Heart left ventricle (tissue), 16 donors: ENCODE data around the gene TANK. TPM values are rescaled to one million over a fixed set of nuclear protein-coding genes. Genes with fewer than 3 reads are reported as not detected.
A peak's percentile ranks its signal among the peaks of the same experiment; 100 is the strongest.

ENCODE experiments used
- ATAC-seq, 4 donors: fragments of 200-7000 bp; cut with Tn5 transposase; one replicate each; pipeline ENCODE4 v1.9.1; 2020 to 2022; ENCODE audit warnings: moderate library complexity in 4 of 4, mild to moderate bottlenecking in 3 of 4, moderate number of reproducible peaks in 1 of 4
- DNase-seq, 5 donors: peaks; one replicate each; pipeline ENCODE4 v3.0.0-alpha.2; 2020
- H3K27ac ChIP-seq, 12 donors: fragments of 200-600 bp; sonication (generic) in 4 of 12; one replicate each; pipeline versions ENCODE4 v1.5.0 to v1.8.0; 2016 to 2022; ENCODE audit warnings: mild to moderate bottlenecking in 2 of 12
- H3K27me3 ChIP-seq, 9 donors: fragments of 200-600 bp; sonication (generic) in 2 of 9; one replicate each; pipeline versions ENCODE4 v1.5.1 to v1.8.0; 2016 to 2022; ENCODE audit warnings: mild to moderate bottlenecking in 3 of 9
- H3K36me3 ChIP-seq, 9 donors: fragments of 200-600 bp; sonication (generic) in 2 of 9; one replicate each; pipeline versions ENCODE4 v1.5.0 to v1.8.0; 2018 to 2022; ENCODE audit warnings: mild to moderate bottlenecking in 2 of 9
- H3K4me1 ChIP-seq, 12 donors: fragments of 200-600 bp; sonication (generic) in 4 of 12; one replicate each; pipeline versions ENCODE4 v1.5.0 to v1.8.0; 2016 to 2022; ENCODE audit warnings: mild to moderate bottlenecking in 3 of 12
- H3K4me3 ChIP-seq, 12 donors: fragments of 200-600 bp; sonication (generic) in 4 of 12; one replicate each; pipeline versions ENCODE4 v1.5.0 to v1.8.0; 2017 to 2022; ENCODE audit warnings: mild to moderate bottlenecking in 9 of 12, moderate library complexity in 4 of 12
- H3K9me3 ChIP-seq, 12 donors: fragments of 200-600 bp; sonication (generic) in 4 of 12; one replicate each; pipeline versions ENCODE4 v1.5.0 to v1.8.0; 2016 to 2022; ENCODE audit warnings: mild to moderate bottlenecking in 1 of 12
- POLR2A ChIP-seq, 2 donors: fragments of 450-650 bp; IDR thresholded peaks; one replicate each; pipeline ENCODE4 v1.6.1; 2017; ENCODE audit warnings: antibody characterized with exemption in 2 of 2, mild to moderate bottlenecking in 2 of 2, moderate library complexity in 2 of 2
- WGBS, 4 donors: extraction: QIAGEN DNeasy Blood & Tissue Kit in 2 of 4; methylation state at CpG; one replicate each; pipeline versions ENCODE4 v1.1.5 to v1.1.7; 2013 to 2018; 5-methylcytosine and 5-hydroxymethylcytosine counted together
- intact Hi-C, 10 donors: fragments of 100-400 bp; cut with DNase I; formaldehyde crosslinking; loops; one replicate each; pipeline versions ENCODE4 v1.11.1 to v1.14.2; 2022
- polyA plus RNA-seq, 2 donors: library from polyadenylated mRNA; stranded (reverse); fragments of 200-250 nt; gene quantifications; one replicate each; pipeline ENCODE4 v1.2.3, GENCODE V29; 2013
- total RNA-seq, 9 donors: library from RNA; depleted of rRNA in 2 of 9; stranded (reverse); fragments of >200 nt in 2 of 9; fragmentation: NEBNext Ultra II Directional in 3 of 9; extraction: Animal tissue kit (Norgen Biotek cat#: 25700) in 3 of 9; gene quantifications; one replicate each; pipeline versions ENCODE4 v1.1.0 to v1.2.4, GENCODE V29; 2016 to 2023
- TF ChIP-seq, protein P1 (sequence below), 12 donors: fragments of 200-600 bp; sonication (generic) in 4 of 12; IDR thresholded peaks; one replicate each; pipeline versions ENCODE4 v1.5.0 to v1.8.0; 2018 to 2022; ENCODE audit warnings: antibody characterized with exemption in 12 of 12, mild to moderate bottlenecking in 5 of 12
- donor health status: ischemic (EF 13 %, LVEDD 7.1; RV severe dilation, severe dysfunction).
- donor health status: healthy with polysubstance abuse.
- donor health status: DM: no; HTN: yes; CAD: no.
- donor health status: DM: no; HTN: no; CAD: no.
- donor health status: ischemic (EF 25% LVEDD 6.9; RV normal size, moderate dysfunction).
- donor health status: ischemic (EF 25% LVEDD 5.7; RV mildly dilated, moderate dysfunction).
- donor health status: healthy.
- donor health status: DM: yes; HTN: yes; CAD: no.
- donor health status: ischemic (EF 35%, LVEDD 5.7; RV mildly dilated, moderate dysfunction).
- donor health status: nonischemic (EF 11% LVEDD 7.7; RV severe dilation, severe dysfunction).
- donor health status: DM: yes; HTN: yes; CAD: no.
- donor health status: PGD.
- donor health status: ischemic (EF 29% LVEDD 5.4; RV normal size, mild dysfunction).
- donor health status: nonischemic (EF 23%, LVEDD 6.1; RV moderate dilation, normal function).

Gene TANK
- total and polyA plus RNA-seq, 11 donors, result 15.4 to 58.5 (median 32.4) TPM

DNA sequence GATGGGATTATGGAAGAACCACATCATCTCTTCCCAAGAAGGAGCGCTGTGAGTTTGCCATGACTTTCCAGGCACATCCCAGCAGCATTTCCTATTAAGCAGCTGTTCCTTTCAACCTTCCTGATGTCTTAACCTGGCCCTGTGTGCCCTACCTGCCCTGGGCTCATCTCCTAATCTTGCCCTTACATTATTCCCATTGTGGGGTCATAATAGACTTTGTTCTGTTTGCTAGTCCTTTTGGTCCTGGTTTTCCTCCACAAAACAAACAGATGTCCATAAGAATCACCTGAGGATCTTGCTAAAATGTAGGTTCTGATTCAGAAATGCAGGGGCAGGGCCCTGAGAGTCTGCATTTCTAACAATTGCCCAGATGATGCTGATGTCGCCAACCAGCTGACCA lies 38.6 kb upstream of the TANK start:
- no peak overlapping the region for H3K27ac ChIP-seq
- H3K36me3 ChIP-seq, result no peaks in the 10 kb centered on the region
- no peak overlapping the region for H3K4me3 ChIP-seq
- ATAC-seq (no peak), DNase-seq (no peak)
- no peaks in the 10 kb centered on the region for H3K27me3 ChIP-seq
- WGBS, 4 donors, result 87 to 98% (median 91%) methylated on average over 2 of the region's 2 CpGs
- H3K4me1 ChIP-seq, result peaks cover 0 to 28% (median 14%) of the 10 kb centered on the region in 12 donors
- TF ChIP-seq, protein P1, sequence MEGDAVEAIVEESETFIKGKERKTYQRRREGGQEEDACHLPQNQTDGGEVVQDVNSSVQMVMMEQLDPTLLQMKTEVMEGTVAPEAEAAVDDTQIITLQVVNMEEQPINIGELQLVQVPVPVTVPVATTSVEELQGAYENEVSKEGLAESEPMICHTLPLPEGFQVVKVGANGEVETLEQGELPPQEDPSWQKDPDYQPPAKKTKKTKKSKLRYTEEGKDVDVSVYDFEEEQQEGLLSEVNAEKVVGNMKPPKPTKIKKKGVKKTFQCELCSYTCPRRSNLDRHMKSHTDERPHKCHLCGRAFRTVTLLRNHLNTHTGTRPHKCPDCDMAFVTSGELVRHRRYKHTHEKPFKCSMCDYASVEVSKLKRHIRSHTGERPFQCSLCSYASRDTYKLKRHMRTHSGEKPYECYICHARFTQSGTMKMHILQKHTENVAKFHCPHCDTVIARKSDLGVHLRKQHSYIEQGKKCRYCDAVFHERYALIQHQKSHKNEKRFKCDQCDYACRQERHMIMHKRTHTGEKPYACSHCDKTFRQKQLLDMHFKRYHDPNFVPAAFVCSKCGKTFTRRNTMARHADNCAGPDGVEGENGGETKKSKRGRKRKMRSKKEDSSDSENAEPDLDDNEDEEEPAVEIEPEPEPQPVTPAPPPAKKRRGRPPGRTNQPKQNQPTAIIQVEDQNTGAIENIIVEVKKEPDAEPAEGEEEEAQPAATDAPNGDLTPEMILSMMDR (IDR thresholded peaks at IDR 0.05), result no peak
- TF ChIP-seq POLR2A (IDR thresholded peaks at IDR 0.05), result no peak
- no peaks in the 10 kb centered on the region for H3K9me3 ChIP-seq
- intact Hi-C loops, result no loop called here

DNA sequence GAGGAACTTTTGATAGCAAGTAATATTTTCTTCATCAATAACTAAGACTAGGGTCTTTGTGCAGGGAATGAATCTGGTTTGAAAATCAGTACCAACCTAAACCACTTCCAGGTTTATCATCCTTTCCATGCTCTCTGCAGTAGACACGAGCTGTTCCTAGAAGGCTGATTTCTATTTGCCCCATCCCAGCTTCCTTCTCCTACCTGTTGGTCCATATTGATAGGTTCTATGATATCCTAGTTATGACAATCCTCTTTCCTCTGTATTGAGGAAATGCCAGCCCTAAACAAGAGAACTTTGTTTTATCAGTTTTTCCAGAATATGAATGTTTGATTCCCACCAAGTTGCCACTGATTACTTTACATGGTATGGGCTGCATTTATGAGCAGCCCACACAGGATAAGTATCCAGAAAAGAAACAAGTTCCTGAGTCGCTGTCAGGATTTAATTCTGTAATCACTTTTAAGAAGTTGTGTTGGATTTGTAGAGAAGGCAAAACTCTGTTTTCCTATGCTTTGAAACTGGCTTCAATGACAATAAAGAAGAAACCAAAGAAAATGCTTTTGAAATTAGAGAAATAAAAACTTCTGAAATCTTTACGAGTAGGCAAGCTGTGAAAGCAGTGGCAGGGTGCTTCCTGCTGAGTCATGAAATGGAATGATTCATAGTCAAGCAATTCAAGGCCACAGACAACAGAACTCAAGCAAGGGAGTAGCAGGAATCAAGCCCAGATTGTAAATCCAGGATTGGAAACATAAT lies 37.3 kb upstream of the TANK start:
- ATAC-seq (peak; percentile 90 to 97 (median 95)), DNase-seq (peak in 2 of 5 donors; percentile 31 to 41)
- TF ChIP-seq POLR2A (IDR thresholded peaks at IDR 0.05), result no peak
- TF ChIP-seq, protein P1 (IDR thresholded peaks at IDR 0.05), result no peak
- no peaks in the 10 kb centered on the region for H3K9me3 ChIP-seq
- intact Hi-C loops, result no loop called here
- H3K4me1 ChIP-seq, result peaks cover 0 to 27% (median 14%) of the 10 kb centered on the region in 12 donors
- peak overlapping the region in 10 of 12 donors; percentile 25 to 85 (median 62) for H3K27ac ChIP-seq
- WGBS, 4 donors, result 31 to 50% (median 39%) methylated on average over 3 of the region's 3 CpGs
- no peaks in the 10 kb centered on the region for H3K27me3 ChIP-seq
- peak overlapping the region in 5 of 12 donors; percentile 3 to 25 (median 21) for H3K4me3 ChIP-seq
- no peaks in the 10 kb centered on the region for H3K36me3 ChIP-seq

DNA sequence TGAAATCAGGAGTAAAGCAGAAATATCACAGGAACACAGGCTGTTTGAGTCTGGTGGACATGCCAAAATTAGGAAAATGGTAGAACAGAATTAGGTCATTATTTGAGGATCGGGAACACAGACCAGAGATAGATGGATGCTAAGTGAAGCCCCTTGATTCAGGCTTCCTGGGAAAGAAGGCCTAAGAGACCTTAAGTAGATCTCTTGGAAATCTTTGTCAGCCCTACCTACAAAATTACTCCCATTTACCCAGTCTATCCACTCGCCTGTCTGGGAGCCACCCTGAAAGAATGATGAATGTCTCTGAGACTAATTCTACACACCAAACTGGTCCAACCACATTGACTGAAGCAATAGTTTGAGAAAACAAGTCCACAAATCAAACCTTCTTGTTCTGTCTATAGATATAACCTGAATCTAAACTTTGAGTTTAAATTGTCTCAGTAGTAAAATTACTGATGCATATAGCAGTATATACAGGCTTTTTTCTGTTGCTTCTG lies 36.6 kb upstream of the TANK start:
- 66 to 82% (median 72%) methylated on average over 2 of the region's 2 CpGs for WGBS, 4 donors
- TF ChIP-seq, protein P1 (IDR thresholded peaks at IDR 0.05), result no peak
- TF ChIP-seq POLR2A (IDR thresholded peaks at IDR 0.05), result no peak
- no peak overlapping the region for H3K4me3 ChIP-seq
- no peaks in the 10 kb centered on the region for H3K9me3 ChIP-seq
- no peaks in the 10 kb centered on the region for H3K27me3 ChIP-seq
- intact Hi-C loops, result no loop called here
- DNase-seq (no peak), ATAC-seq (peak in 2 of 4 donors; percentile 5 to 35)
- H3K36me3 ChIP-seq, result no peaks in the 10 kb centered on the region
- H3K27ac ChIP-seq, result peak overlapping the region in 10 of 12 donors; percentile 25 to 85 (median 62)
- H3K4me1 ChIP-seq, result peaks cover 0 to 27% (median 14%) of the 10 kb centered on the region in 12 donors

DNA sequence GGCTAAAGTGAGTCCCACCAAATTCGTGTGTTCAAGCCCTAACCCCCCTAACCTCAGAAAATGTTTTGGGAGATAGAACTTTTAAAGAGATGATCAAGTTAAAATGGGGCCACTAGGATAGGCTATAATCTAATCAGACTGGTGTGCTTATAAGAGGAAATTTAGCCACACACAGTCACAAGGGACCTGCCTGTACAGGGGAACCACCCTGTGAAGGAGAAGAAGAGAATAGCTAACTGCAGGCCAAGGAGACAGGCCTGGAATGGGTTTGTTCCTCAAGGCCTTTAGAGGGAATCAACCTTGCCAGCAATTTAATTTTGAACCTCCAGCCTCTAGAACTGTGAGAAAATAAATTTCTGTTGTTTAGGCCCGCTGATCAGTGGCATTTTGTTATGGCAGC lies 36.0 kb upstream of the TANK start:
- WGBS, 4 donors, result 90 to 93% (median 91%) methylated on average over 2 of the region's 2 CpGs
- no peak overlapping the region for H3K4me3 ChIP-seq
- TF ChIP-seq, protein P1 (IDR thresholded peaks at IDR 0.05), result no peak
- no peak for TF ChIP-seq POLR2A (IDR thresholded peaks at IDR 0.05)
- no peaks in the 10 kb centered on the region for H3K27me3 ChIP-seq
- DNase-seq (no peak), ATAC-seq (peak in 1 of 4 donors; percentile 23)
- H3K36me3 ChIP-seq, result no peaks in the 10 kb centered on the region
- H3K4me1 ChIP-seq, result peaks cover 0 to 27% (median 14%) of the 10 kb centered on the region in 12 donors
- no peaks in the 10 kb centered on the region for H3K9me3 ChIP-seq
- peak overlapping the region in 2 of 12 donors; percentile 79 to 85 for H3K27ac ChIP-seq
- intact Hi-C loops, result no loop called here
